Measurements from ENCODE around the gene RBMS3.

- TF ChIP-seq CTCF (IDR thresholded peaks at IDR 0.05; ENCODE audit: poor library complexity), result no peak
- TF ChIP-seq EZH2phosphoT487 (IDR thresholded peaks at IDR 0.05; ENCODE audit: low read depth, severe bottlenecking, unreplicated experiment), result no peak
- no peak for TF ChIP-seq EZH2 (IDR thresholded peaks at IDR 0.05; ENCODE audit: borderline replicate concordance)
Observed at GRCh38 chr3:29745232-29745870, 464.5 kb downstream of the RBMS3 start.

Data from hepatocyte (in vitro differentiated cells).